NT2/D1 (cell line): Measurements from ENCODE around the gene IDH2.

Experiments used
- SUZ12 ChIP-seq: IDR thresholded peaks from 2 replicates; pipeline ENCODE4 v1.6.1; 2011; ENCODE audit not compliant: insufficient read length, insufficient read depth; ENCODE audit errors: extremely low read depth
- ZNF274 ChIP-seq: IDR thresholded peaks from 2 replicates; pipeline ENCODE4 v1.6.1; 2011; ENCODE audit warnings: mild to moderate bottlenecking, low read depth, low read length

DNA sequence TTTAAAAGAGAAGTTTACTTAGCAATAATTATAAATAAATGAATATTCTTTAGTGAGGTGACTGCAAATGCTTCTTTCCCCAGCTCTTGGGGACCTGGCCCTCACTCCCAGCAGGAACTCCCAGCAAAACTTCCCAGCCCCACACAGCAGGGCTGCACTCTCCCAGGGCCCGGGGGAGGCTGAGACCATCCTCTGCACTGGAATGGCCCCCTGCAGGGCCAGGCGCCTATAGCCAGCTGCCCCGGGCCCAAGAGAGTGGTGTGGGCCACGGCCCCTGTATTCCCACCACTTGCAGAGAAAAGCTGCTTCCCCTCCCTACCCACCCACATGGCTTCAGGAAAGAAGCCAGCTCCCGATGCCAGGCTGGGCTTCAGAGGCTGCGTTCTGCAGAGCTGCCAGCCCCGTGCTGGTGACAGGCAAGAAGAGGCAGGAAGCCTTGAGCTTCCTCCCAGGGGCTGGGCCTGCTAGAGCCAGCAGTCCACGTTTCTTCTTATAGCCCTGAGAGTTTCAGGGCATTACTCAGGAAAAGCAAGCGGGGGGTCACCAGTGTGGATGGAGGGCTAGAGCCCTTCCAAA is 20.0 kb downstream of the IDH2 start:
- TF ChIP-seq ZNF274 (no peak), SUZ12 (no peak)
